ENCODE data around the gene GPC6.

DNA sequence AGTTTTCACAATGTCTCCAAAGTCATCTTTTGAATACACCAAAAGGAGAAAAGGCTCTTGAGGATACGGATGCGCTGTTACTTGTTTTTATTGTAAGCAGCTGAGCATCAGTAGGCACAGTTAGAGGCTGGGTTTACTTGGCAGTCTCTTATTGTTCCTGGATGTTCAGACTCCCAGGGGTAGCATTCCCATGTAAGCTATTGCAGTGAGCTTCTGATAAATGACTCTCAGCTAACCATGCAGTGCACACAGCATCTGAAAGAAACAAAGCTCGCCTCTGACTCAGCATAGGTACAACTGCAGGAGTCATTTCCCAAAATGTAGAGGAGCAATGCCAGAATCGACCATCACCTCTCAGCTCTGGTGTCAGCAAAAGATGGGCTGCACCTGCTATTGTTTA is 1168.1 kb downstream of the GPC6 start:
- TF ChIP-seq CTCF (IDR thresholded peaks at IDR 0.05; ENCODE audit: low read depth, low read length): no peak
- no peak for TF ChIP-seq EZH2phosphoT487 (IDR thresholded peaks at IDR 0.05; ENCODE audit: low read depth)
